Mesendoderm (in vitro differentiated cells): ENCODE results near the gene YDJC.
A peak's percentile ranks its signal among the peaks of the same experiment; 100 is the strongest.
"Not testable (repeated sequence)": the region's sequence is repeated elsewhere in the genome, so short reads cannot be mapped to it uniquely, and the experiment has no call there.

ENCODE experiments used
- DNase-seq: peaks from one replicate; pipeline ENCODE4 v3.0.0; 2013
- H2AK5ac ChIP-seq: 2 replicates; pipeline ENCODE4 v1.6.1; 2013; ENCODE audit warnings: low read length, inconsistent platforms
- H2BK120ac ChIP-seq: 2 replicates; pipeline ENCODE4 v1.6.1; 2013; ENCODE audit warnings: low read depth, mild to moderate bottlenecking, low read length, moderate library complexity, mixed read lengths
- H2BK15ac ChIP-seq: replicated peaks from 2 replicates; pipeline ENCODE4 v1.6.1; 2013; ENCODE audit warnings: low read depth, mild to moderate bottlenecking, moderate library complexity
- H2BK5ac ChIP-seq: 2 replicates; pipeline ENCODE4 v1.6.1; 2013; ENCODE audit warnings: low read length, inconsistent platforms
- H3K18ac ChIP-seq: 2 replicates; pipeline ENCODE4 v1.6.1; 2013; ENCODE audit warnings: mild to moderate bottlenecking, low read length, mixed read lengths
- H3K23ac ChIP-seq: one replicate; pipeline ENCODE4 v1.6.1; 2013; ENCODE audit warnings: low read length
- H3K27ac ChIP-seq: 2 replicates; pipeline ENCODE4 v1.5.1; 2013; ENCODE audit warnings: low read depth, mild to moderate bottlenecking, inconsistent platforms, low read length, moderate library complexity
- H3K27me3 ChIP-seq: 2 replicates; pipeline ENCODE4 v1.6.1; 2013; ENCODE audit warnings: low read length, control low read depth, mild to moderate bottlenecking, inconsistent platforms; ENCODE audit not compliant: insufficient read depth, poor library complexity
- H3K36me3 ChIP-seq: 2 replicates; pipeline ENCODE4 v1.6.1; 2013; ENCODE audit warnings: low read length, inconsistent platforms; ENCODE audit not compliant: control insufficient read depth, insufficient read depth
- H3K4ac ChIP-seq: one replicate; pipeline ENCODE4 v1.6.1; 2013; ENCODE audit warnings: low read depth, mild to moderate bottlenecking, low read length, moderate library complexity
- H3K4me1 ChIP-seq: 2 replicates; pipeline ENCODE4 v1.6.1; 2013; ENCODE audit warnings: low read depth, low read length, inconsistent platforms; ENCODE audit not compliant: control insufficient read depth
- H3K4me2 ChIP-seq: 2 replicates; pipeline ENCODE4 v1.6.1; 2013; ENCODE audit warnings: low read length
- H3K4me3 ChIP-seq: 2 replicates; pipeline ENCODE4 v1.5.1; 2013; ENCODE audit warnings: mild to moderate bottlenecking, low read length
- H3K56ac ChIP-seq: one replicate; pipeline ENCODE4 v1.6.1; 2013; ENCODE audit warnings: low read length
- H3K79me1 ChIP-seq: 2 replicates; pipeline ENCODE4 v1.6.1; 2013; ENCODE audit warnings: low read length, inconsistent platforms
- H3K79me2 ChIP-seq: 2 replicates; pipeline ENCODE4 v1.6.1; 2013; ENCODE audit warnings: mild to moderate bottlenecking, low read length; ENCODE audit not compliant: control insufficient read depth, insufficient read depth
- H3K9ac ChIP-seq: 2 replicates; pipeline ENCODE4 v1.6.1; 2013; ENCODE audit warnings: low read length, inconsistent platforms
- H4K5ac ChIP-seq: one replicate; pipeline ENCODE4 v1.6.1; 2013; ENCODE audit warnings: low read length
- H4K8ac ChIP-seq: one replicate; pipeline ENCODE4 v1.6.1; 2013; ENCODE audit warnings: low read depth, mild to moderate bottlenecking, control low read depth, low read length, moderate library complexity
- WGBS: extraction: QIAGEN DNeasy Blood & Tissue Kit; methylation state at CpG from one replicate; pipeline ENCODE4 v1.1.7; 2013; ENCODE audit warnings: low lambda C conversion rate, missing lambda C conversion rate; ENCODE audit not compliant: insufficient coverage; ENCODE audit errors: extremely low coverage; 5-methylcytosine and 5-hydroxymethylcytosine counted together

The YDJC gene

GRCh38 chr22:21641789-21642583 lies 12.2 kb upstream of the YDJC start, which contains the start of gene SDF2L1:
TSS of gene SDF2L1 (plus strand) at chr22:21642302. CDS start at chr22:21642337, 35 bp downstream.
- Histone ChIP-seq H4K8ac (no peak within 1 kb of the TSS), H3K9ac (peak within 1 kb of the TSS; percentile 91), H2BK15ac (no peak within 1 kb of the TSS), H3K4ac (peak within 1 kb of the TSS; percentile 56), H3K36me3 (peaks cover 2% of the 10 kb centered on the region), H3K4me1 (peaks cover 2% of the 10 kb centered on the region), H3K56ac (peak within 1 kb of the TSS; percentile 98), H3K27me3 (no peaks in the 10 kb centered on the region), H2BK5ac (peak within 1 kb of the TSS; percentile 31), H3K4me3 (peak within 1 kb of the TSS; percentile 71), H4K5ac (no peak within 1 kb of the TSS), H3K79me1 (peaks cover 6% of the 10 kb centered on the region), H2BK120ac (no peak within 1 kb of the TSS), H3K23ac (peak within 1 kb of the TSS; percentile 66), H3K4me2 (peak within 1 kb of the TSS; percentile 94), H3K27ac (no peak within 1 kb of the TSS), H3K18ac (peak within 1 kb of the TSS; percentile 70), H3K79me2 (no peaks in the 10 kb centered on the region), H2AK5ac (no peak within 1 kb of the TSS)
- peak; percentile 99 for DNase-seq
- WGBS: no CpG with 5 or more reads among the region's 76 CpGs

- WGBS: no CpG with 5 or more reads among the region's 9 CpGs
- H3K79me2 ChIP-seq: no peaks in the 10 kb centered on the region
- H3K4me2 ChIP-seq: peak overlapping the region; percentile 94
- H3K9ac ChIP-seq: peak overlapping the region; percentile 90
- peaks cover 2% of the 10 kb centered on the region for H3K4me1 ChIP-seq
- H3K23ac ChIP-seq: no peak overlapping the region
- peak overlapping the region; percentile 92 for H3K56ac ChIP-seq
- peaks cover 2% of the 10 kb centered on the region for H3K36me3 ChIP-seq
- H4K8ac ChIP-seq: no peak overlapping the region
- peak; percentile 83 for DNase-seq
- no peaks in the 10 kb centered on the region for H3K27me3 ChIP-seq
- H2BK120ac ChIP-seq: no peak overlapping the region
- no peak overlapping the region for H2BK15ac ChIP-seq
- H2BK5ac ChIP-seq: no peak overlapping the region
- H3K4ac ChIP-seq: no peak overlapping the region
- peaks cover 6% of the 10 kb centered on the region for H3K79me1 ChIP-seq
- H4K5ac ChIP-seq: no peak overlapping the region
- H3K27ac ChIP-seq: no peak overlapping the region
- peak overlapping the region; percentile 35 for H3K4me3 ChIP-seq
- H2AK5ac ChIP-seq: no peak overlapping the region
- peak overlapping the region; percentile 70 for H3K18ac ChIP-seq
Observed at GRCh38 chr22:21641417-21641788, 11.6 kb upstream of the YDJC start.

- Histone ChIP-seq H2BK15ac (no peak overlapping the region), H3K56ac (no peak overlapping the region), H3K4me1 (peaks cover 2% of the 10 kb centered on the region), H4K5ac (no peak overlapping the region), H3K79me1 (peaks cover 6% of the 10 kb centered on the region), H3K4me2 (no peak overlapping the region), H2BK120ac (no peak overlapping the region), H3K4me3 (no peak overlapping the region), H3K18ac (no peak overlapping the region), H3K9ac (no peak overlapping the region), H3K36me3 (peaks cover 2% of the 10 kb centered on the region), H2BK5ac (no peak overlapping the region), H4K8ac (no peak overlapping the region), H3K27me3 (no peaks in the 10 kb centered on the region), H3K79me2 (no peaks in the 10 kb centered on the region), H2AK5ac (no peak overlapping the region), H3K27ac (no peak overlapping the region), H3K23ac (no peak overlapping the region), H3K4ac (no peak overlapping the region)
- no peak for DNase-seq
- WGBS: no CpG with 5 or more reads among the region's 5 CpGs
Observed at GRCh38 chr22:21640810-21641209, 11.0 kb upstream of the YDJC start.

- no peaks in the 10 kb centered on the region for H3K27me3 ChIP-seq
- no peak for DNase-seq
- no peak overlapping the region for H3K56ac ChIP-seq
- no peak overlapping the region for H3K27ac ChIP-seq
- no peak overlapping the region for H4K5ac ChIP-seq
- H2BK15ac ChIP-seq: no peak overlapping the region
- H3K18ac ChIP-seq: no peak overlapping the region
- no peaks in the 10 kb centered on the region for H3K36me3 ChIP-seq
- H3K4me2 ChIP-seq: no peak overlapping the region
- no peak overlapping the region for H3K9ac ChIP-seq
- no peak overlapping the region for H3K4me3 ChIP-seq
- no peak overlapping the region for H3K4ac ChIP-seq
- peaks cover 2% of the 10 kb centered on the region for H3K4me1 ChIP-seq
- H4K8ac ChIP-seq: no peak overlapping the region
- H2BK5ac ChIP-seq: no peak overlapping the region
- H3K79me2 ChIP-seq: no peaks in the 10 kb centered on the region
- H3K79me1 ChIP-seq: peaks cover 6% of the 10 kb centered on the region
- no peak overlapping the region for H3K23ac ChIP-seq
- no peak overlapping the region for H2BK120ac ChIP-seq
- no peak overlapping the region for H2AK5ac ChIP-seq
- no CpG with 5 or more reads among the region's 4 CpGs for WGBS
Observed at GRCh38 chr22:21639359-21639758, 9.5 kb upstream of the YDJC start.

GRCh38 chr22:21637450-21637849 lies 7.6 kb upstream of the YDJC start:
- H3K27me3 ChIP-seq, DNase-seq, H3K79me2 ChIP-seq, H3K79me1 ChIP-seq, H2BK120ac ChIP-seq, H2AK5ac ChIP-seq, H3K27ac ChIP-seq, H3K4ac ChIP-seq, H2BK5ac ChIP-seq, H3K56ac ChIP-seq, H3K23ac ChIP-seq, H3K9ac ChIP-seq, H3K4me3 ChIP-seq, H2BK15ac ChIP-seq, H3K4me1 ChIP-seq, H3K4me2 ChIP-seq, H4K5ac ChIP-seq, H3K18ac ChIP-seq, H3K36me3 ChIP-seq, H4K8ac ChIP-seq: not testable (repeated sequence)
- WGBS: no CpG with 5 or more reads among the region's 2 CpGs
